GM18502 (cell line): Measurements from ENCODE around the gene TNFRSF9.

Source experiments
- ATAC-seq: cut with Tn5 transposase; IDR thresholded peaks from one replicate; pipeline ENCODE4 v1.9.1; 2021; ENCODE audit warnings: mild to moderate bottlenecking; ENCODE audit not compliant: unreplicated experiment, poor library complexity

TNFRSF9 gene

DNA sequence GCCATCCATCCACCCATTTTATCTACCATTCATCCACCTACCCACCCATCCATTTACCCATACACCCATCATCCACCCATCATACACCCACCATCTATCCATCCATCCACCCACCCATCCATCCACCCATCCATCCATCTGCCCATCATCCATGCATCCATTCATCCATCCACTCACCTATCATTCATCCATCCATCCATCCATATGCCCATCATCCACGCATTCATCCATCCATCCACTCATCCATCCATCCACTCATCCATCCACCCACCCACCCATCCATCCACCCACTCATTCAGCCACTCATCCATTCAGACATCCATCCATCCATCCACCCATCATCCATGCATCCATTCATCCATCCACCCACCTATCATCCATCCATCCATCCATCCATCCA, 55.9 kb downstream of the TNFRSF9 start:
- no peak for ATAC-seq

DNA sequence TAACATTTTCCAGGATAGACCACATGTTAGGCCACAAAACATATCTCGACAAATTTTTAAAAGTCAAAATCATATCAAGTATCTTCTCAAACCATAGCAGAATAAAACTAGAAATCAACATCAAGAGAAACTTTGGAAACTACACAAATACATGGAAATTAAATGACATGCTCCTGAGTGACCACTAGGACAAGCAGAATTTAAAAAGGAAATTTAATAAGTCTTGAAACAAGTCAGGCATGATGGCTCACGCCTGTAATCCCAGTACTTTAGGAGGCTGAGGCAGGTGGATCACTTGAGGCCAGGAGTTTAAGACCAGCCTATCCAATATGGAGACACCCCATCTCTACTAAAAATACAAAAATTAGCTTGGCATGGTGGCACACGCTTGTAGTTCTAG, 61.4 kb downstream of the TNFRSF9 start:
- no peak for ATAC-seq

DNA sequence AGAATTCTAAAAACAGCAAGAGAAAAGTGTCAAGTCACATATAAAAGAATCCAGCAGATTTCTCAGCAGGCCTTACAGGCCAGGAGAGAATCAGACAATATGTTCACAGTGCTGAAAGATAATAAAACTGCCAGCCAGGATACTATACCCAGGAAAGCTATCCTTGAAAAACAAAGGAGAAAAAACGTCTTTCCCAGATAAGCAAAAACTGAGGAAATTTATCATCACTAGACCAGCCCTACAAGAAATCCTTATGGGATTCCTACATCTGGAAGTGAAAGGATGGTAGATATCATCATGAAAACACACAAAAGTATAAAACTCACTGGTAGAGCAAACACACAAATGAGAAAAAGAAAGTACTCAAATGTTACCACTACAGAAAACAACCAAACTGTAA, 62.6 kb downstream of the TNFRSF9 start:
- ATAC-seq = no peak

DNA sequence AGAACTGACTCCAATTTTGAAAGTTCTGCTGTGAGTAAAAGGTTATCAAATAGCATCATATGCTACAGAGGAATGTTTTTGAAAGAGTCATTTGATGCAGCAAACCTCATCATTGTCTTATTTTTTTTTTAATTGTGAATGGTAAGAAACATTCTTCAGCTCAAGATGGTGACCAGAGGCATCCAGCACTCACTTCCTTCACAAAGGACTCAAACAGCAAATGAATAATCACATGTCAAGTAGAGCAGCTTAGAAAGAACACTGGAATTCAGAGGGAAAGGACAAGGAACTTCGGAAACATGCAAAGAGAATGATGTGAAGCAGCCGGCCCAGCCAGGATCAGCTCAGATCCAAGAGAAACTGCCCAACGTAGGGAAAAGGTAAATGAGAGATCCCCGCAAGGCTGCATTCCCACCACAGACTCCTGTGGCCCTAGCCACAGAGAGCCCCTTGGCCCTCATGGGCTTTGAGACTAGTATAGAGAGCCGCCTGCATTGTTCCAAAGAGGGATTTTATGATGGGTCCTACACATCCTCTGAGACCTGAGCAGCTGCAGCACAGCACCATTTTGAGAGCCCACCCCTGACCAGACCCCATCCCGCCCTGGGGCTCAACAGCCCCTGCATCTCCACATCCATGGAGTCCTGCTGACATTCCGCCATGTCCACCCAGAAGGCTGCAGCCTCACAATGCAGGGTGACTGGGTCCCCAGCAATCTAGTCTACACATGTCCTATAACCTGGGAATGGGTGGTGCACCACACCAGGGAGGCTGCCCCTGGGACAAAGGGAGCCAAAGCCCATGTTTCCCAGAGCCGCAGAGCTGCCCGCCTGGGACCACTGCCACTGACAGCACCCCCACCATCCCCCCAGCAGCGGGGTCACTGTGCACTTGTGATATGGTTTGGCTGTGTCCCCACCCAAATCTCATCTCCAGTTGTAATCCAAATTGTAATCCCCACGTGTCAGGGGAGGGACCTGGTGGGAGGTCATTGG, 66.5 kb downstream of the TNFRSF9 start:
- no peak for ATAC-seq

DNA sequence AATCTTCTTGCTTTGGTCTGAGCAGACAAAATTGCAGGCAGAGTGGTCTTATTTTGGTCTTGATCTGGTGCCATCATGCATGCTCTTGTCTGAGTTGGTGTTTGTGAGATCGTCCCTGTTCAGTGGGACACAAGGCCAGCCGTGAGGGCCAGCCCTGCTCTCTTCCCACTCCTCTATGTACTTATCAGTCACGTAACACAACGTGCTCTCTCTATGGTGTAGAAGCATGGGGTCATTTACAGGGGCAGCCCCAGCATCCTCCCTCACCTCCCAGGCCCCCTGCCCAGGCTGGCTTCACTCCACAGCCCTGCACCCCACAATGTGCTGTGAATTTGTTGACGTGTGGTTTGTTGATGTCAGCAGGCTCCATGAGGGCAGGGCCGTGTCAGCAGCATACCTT, 69.5 kb downstream of the TNFRSF9 start:
- no peak for ATAC-seq

DNA sequence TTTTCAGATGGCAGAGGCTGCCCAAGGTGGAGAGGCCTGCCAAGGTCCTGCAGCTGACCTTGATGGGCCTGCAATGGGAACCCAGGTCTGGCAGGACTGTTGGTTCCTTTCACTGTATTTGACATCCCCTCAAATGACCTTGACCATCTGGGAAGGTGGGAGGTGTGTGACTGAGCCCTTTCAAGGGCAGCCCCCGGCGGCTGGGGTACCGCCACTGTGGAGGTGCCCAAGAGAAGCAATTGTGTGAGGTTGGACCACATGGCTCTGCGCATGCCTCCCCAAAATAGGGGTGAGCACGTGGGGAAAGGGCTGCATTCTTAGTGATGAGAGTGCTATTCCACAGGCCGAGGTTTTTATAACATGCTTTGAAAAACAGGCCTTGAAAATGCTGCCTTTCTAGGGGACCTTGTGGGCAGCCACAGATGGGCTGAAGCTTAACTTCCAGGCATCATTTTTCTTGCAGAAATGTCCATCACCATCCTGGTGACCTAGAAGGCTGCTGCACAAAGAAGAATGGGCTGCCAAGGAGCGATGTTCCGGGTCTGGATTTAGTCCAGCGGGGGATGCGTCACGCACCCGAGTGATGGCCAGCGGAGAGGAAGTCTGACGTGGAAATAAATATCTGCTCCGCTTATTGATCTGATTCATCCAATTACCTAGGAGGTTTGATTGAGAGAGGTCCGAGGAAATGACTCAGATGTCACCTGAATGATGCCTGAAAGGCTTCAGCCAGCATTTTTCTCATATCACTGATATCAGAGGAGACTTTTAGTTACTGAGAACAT, 71.3 kb downstream of the TNFRSF9 start:
- no peak for ATAC-seq

DNA sequence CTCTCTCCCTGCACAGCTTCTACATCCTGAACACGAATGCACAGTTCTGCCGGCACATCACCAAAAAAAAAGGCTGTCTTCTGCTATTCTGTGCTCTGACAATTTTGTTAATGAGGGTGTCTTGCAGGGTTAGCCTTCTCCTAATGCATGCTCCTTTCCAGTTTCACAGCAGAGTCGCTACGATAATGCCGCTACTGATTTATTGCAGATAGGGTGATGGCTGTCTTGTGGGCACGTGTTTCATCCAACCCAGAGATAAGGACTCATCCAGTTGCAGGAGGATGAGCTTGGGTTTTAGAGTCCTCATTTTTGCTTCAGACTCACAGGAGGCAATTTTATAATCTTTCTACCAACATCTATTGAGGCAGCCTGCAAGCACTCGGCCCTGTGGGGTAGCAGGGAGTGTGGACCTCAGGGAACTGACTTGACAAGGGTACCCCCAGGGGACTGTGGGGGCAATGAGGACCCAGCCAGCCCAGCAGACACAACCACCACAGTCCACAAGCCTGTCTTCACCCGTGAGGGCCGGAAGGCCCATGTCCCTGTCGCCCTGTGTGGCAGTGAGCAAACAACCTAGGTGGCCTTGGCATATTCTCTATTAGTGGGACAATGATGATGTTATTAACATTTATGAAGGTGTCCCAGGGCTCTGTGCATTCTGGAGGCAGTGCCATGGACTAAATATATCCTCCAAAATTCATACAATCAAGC, 72.4 kb downstream of the TNFRSF9 start:
- ATAC-seq = no peak

DNA sequence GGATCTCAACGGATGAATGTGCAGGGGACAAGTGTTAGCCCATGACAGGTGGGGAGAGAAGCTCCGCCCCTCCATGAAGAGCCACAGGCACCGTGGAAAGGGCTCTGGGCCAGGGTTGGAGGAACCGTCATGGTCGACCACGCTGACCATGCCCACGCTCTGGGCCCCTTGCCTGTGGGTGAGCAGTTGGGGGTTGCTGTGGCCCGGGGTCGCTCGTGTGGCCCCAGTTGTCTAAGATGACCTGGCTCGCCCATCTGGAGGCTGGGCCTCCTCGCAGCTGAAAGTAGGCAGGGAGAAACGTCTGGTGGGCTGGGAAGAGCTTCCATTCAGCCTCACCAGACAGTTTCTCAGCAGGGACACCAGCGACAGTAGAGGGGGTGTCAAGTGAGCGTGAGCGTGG, 74.7 kb downstream of the TNFRSF9 start:
- no peak for ATAC-seq
